SHP77 (cell line): Measurements from ENCODE around the gene MRPS6.

Experiments used
- DNase-seq, 2 experiments: peaks; one replicate each; lab custom pipeline; 2025; lab: John Stamatoyannopoulos, UW

The MRPS6 gene

GRCh38 chr21:34100790-34101189 lies 27.4 kb downstream of the MRPS6 start:
- no peak for DNase-seq

- no peak for DNase-seq
These were observed 32.7 kb downstream of the MRPS6 start for GRCh38 chr21:34105947-34106541.

- DNase-seq: no peak
These were observed 34.2 kb downstream of the MRPS6 start for GRCh38 chr21:34107606-34108005.

GRCh38 chr21:34109075-34109474 lies 35.7 kb downstream of the MRPS6 start:
- DNase-seq: no peak

GRCh38 chr21:34110594-34111202 lies 37.3 kb downstream of the MRPS6 start:
- no peak for DNase-seq

GRCh38 chr21:34112316-34113033 lies 39.1 kb downstream of the MRPS6 start:
- DNase-seq: no peak

GRCh38 chr21:34113842-34114241 lies 40.5 kb downstream of the MRPS6 start:
- DNase-seq: peak in 1 of 2 experiments; percentile 2

GRCh38 chr21:34115160-34115559 lies 41.8 kb downstream of the MRPS6 start:
- DNase-seq: no peak

GRCh38 chr21:34116569-34116968 lies 43.2 kb downstream of the MRPS6 start:
- no peak for DNase-seq

- no peak for DNase-seq
These were observed 47.5 kb downstream of the MRPS6 start for GRCh38 chr21:34120867-34121266.

GRCh38 chr21:34122047-34122446 lies 48.7 kb downstream of the MRPS6 start:
- no peak for DNase-seq

- DNase-seq: no peak
These were observed 50.2 kb downstream of the MRPS6 start for GRCh38 chr21:34123609-34124008.

- no peak for DNase-seq
These were observed 52.9 kb downstream of the MRPS6 start for GRCh38 chr21:34126269-34126668.

- DNase-seq: no peak
These were observed 53.3 kb downstream of the MRPS6 start for GRCh38 chr21:34126691-34127090.

- no peak for DNase-seq
These were observed 54.7 kb downstream of the MRPS6 start for GRCh38 chr21:34128124-34128523.

GRCh38 chr21:34128674-34129038 lies 55.3 kb downstream of the MRPS6 start:
- DNase-seq: no peak

- peak; percentile 60 to 69 for DNase-seq
These were observed 55.9 kb downstream of the MRPS6 start for GRCh38 chr21:34129039-34129891.

- no peak for DNase-seq
These were observed 56.7 kb downstream of the MRPS6 start for GRCh38 chr21:34129901-34130715.

- no peak for DNase-seq
These were observed 57.3 kb downstream of the MRPS6 start for GRCh38 chr21:34130716-34130985.

GRCh38 chr21:34131586-34131985 lies 58.2 kb downstream of the MRPS6 start:
- DNase-seq: no peak

- DNase-seq: no peak
These were observed 58.8 kb downstream of the MRPS6 start for GRCh38 chr21:34132202-34132601.

- DNase-seq: no peak
These were observed 59.5 kb downstream of the MRPS6 start for GRCh38 chr21:34132926-34133325.
